ENCODE data around the gene NPR3. TPM values are rescaled to one million over a fixed set of nuclear protein-coding genes. Genes with fewer than 3 reads are reported as not detected.

NPR3 gene
- total RNA-seq, 4 donors from 2014 or later, result 0.81 to 4.9 (median 1.3) TPM

- no peak for ATAC-seq
- TF ChIP-seq EP300 (IDR thresholded peaks at IDR 0.05), result no peak
- no peak for TF ChIP-seq POLR2A (IDR thresholded peaks at IDR 0.05)
- no peak for TF ChIP-seq POLR2AphosphoS5 (IDR thresholded peaks at IDR 0.05)
- TF ChIP-seq CTCF (IDR thresholded peaks at IDR 0.05), result no peak
- Histone ChIP-seq H3K4me1 (no peaks in the 10 kb centered on the region), H3K9me3 (peaks cover 0 to 14% (median 0%) of the 10 kb centered on the region in 3 donors), H3K36me3 (no peaks in the 10 kb centered on the region), H3K4me3 (no peak overlapping the region), H3K27me3 (no peaks in the 10 kb centered on the region), H3K27ac (no peak overlapping the region)
- WGBS, 2 donors (ENCODE audit: low coverage in 1 of 2), result 63 to 70% methylated on average over 1 of the region's 1 CpG
Measured at GRCh38 chr5:32754284-32754683, 43.2 kb downstream of the NPR3 start.

- no peak overlapping the region for H3K4me3 ChIP-seq
- peaks cover 0 to 5% (median 0%) of the 10 kb centered on the region in 3 donors for H3K9me3 ChIP-seq
- ATAC-seq, result no peak
- WGBS, 2 donors (ENCODE audit: low coverage in 1 of 2), result 28 to 55% methylated on average over 3 to 4 of the region's 4 CpGs
- TF ChIP-seq POLR2AphosphoS5 (IDR thresholded peaks at IDR 0.05) (no peak), CTCF (IDR thresholded peaks at IDR 0.05) (no peak), POLR2A (IDR thresholded peaks at IDR 0.05) (no peak), EP300 (IDR thresholded peaks at IDR 0.05) (no peak)
- no peaks in the 10 kb centered on the region for H3K36me3 ChIP-seq
- no peaks in the 10 kb centered on the region for H3K4me1 ChIP-seq
- H3K27me3 ChIP-seq, result no peaks in the 10 kb centered on the region
- no peak overlapping the region for H3K27ac ChIP-seq
Measured at GRCh38 chr5:32760091-32760509, 49.0 kb downstream of the NPR3 start.

- TF ChIP-seq POLR2AphosphoS5 (IDR thresholded peaks at IDR 0.05) (no peak), POLR2A (IDR thresholded peaks at IDR 0.05) (no peak), CTCF (IDR thresholded peaks at IDR 0.05) (no peak), EP300 (IDR thresholded peaks at IDR 0.05) (no peak)
- Histone ChIP-seq H3K9me3 (peaks cover 0 to 5% (median 0%) of the 10 kb centered on the region in 3 donors), H3K27me3 (peaks cover 9% of the 10 kb centered on the region), H3K4me1 (no peaks in the 10 kb centered on the region), H3K36me3 (no peaks in the 10 kb centered on the region), H3K27ac (no peak overlapping the region), H3K4me3 (no peak overlapping the region)
- ATAC-seq, result no peak
- WGBS, 2 donors (ENCODE audit: low coverage in 1 of 2), result 74 to 83% methylated on average over 4 of the region's 4 CpGs
Measured at GRCh38 chr5:32765266-32765665, 54.1 kb downstream of the NPR3 start.

GRCh38 chr5:32767948-32768467, 56.9 kb downstream of the NPR3 start:
- Histone ChIP-seq H3K27me3 (peaks cover 9% of the 10 kb centered on the region), H3K4me3 (no peak overlapping the region), H3K36me3 (no peaks in the 10 kb centered on the region), H3K27ac (no peak overlapping the region), H3K4me1 (no peaks in the 10 kb centered on the region), H3K9me3 (peaks cover 0 to 5% (median 0%) of the 10 kb centered on the region in 3 donors)
- TF ChIP-seq EP300 (IDR thresholded peaks at IDR 0.05), result no peak
- no peak for TF ChIP-seq POLR2AphosphoS5 (IDR thresholded peaks at IDR 0.05)
- TF ChIP-seq POLR2A (IDR thresholded peaks at IDR 0.05), result no peak
- no peak for TF ChIP-seq CTCF (IDR thresholded peaks at IDR 0.05)
- 58 to 81% methylated on average over 4 to 8 of the region's 8 CpGs for WGBS, 2 donors (ENCODE audit: low coverage in 1 of 2)
- no peak for ATAC-seq

- 67 to 83% methylated on average over 4 to 8 of the region's 8 CpGs for WGBS, 2 donors (ENCODE audit: low coverage in 1 of 2)
- Histone ChIP-seq H3K36me3 (no peaks in the 10 kb centered on the region), H3K4me1 (no peaks in the 10 kb centered on the region), H3K9me3 (no peaks in the 10 kb centered on the region), H3K4me3 (no peak overlapping the region), H3K27me3 (peaks cover 9% of the 10 kb centered on the region), H3K27ac (no peak overlapping the region)
- TF ChIP-seq CTCF (IDR thresholded peaks at IDR 0.05) (no peak), POLR2A (IDR thresholded peaks at IDR 0.05) (no peak), POLR2AphosphoS5 (IDR thresholded peaks at IDR 0.05) (no peak), EP300 (IDR thresholded peaks at IDR 0.05) (no peak)
- ATAC-seq, result no peak
Measured at GRCh38 chr5:32769711-32770110, 58.6 kb downstream of the NPR3 start.
